Measurements from ENCODE around the gene LMAN2.

The LMAN2 gene

GRCh38 chr5:177293819-177294581 lies 57.5 kb downstream of the LMAN2 start:
- Histone ChIP-seq H3K9ac (ENCODE audit: low read length in 5 of 5) (no peak overlapping the region), H3K9me3 (ENCODE audit: control insufficient read depth in 5 of 5, low read length in 5 of 5) (no peaks in the 10 kb centered on the region), H3K27ac (ENCODE audit: low read depth, low read length) (no peak overlapping the region), H3K4me1 (ENCODE audit: control insufficient read depth in 5 of 5, insufficient read depth in 5 of 5, low read length in 5 of 5) (peaks cover 11 to 26% (median 24%) of the 10 kb centered on the region in 5 donors), H3K36me3 (ENCODE audit: control insufficient read depth in 5 of 5, insufficient read depth in 5 of 5, low read length in 5 of 5) (peaks cover 19 to 67% (median 60%) of the 10 kb centered on the region in 5 donors), H3K4me3 (ENCODE audit: low read depth in 1 of 5, low read length in 5 of 5) (no peak overlapping the region), H3K27me3 (ENCODE audit: control insufficient read depth in 5 of 5, insufficient read depth in 4 of 5, low read length in 5 of 5) (no peaks in the 10 kb centered on the region)

GRCh38 chr5:177291735-177292134 lies 59.7 kb downstream of the LMAN2 start:
- no peaks in the 10 kb centered on the region for H3K27me3 ChIP-seq (ENCODE audit: control insufficient read depth in 5 of 5, insufficient read depth in 4 of 5, low read length in 5 of 5)
- no peak overlapping the region for H3K4me3 ChIP-seq (ENCODE audit: low read depth in 1 of 5, low read length in 5 of 5)
- H3K27ac ChIP-seq (ENCODE audit: low read depth, low read length) = no peak overlapping the region
- no peaks in the 10 kb centered on the region for H3K9me3 ChIP-seq (ENCODE audit: control insufficient read depth in 5 of 5, low read length in 5 of 5)
- H3K9ac ChIP-seq (ENCODE audit: low read length in 5 of 5) = no peak overlapping the region
- peaks cover 29 to 85% (median 75%) of the 10 kb centered on the region in 5 donors for H3K36me3 ChIP-seq (ENCODE audit: control insufficient read depth in 5 of 5, insufficient read depth in 5 of 5, low read length in 5 of 5)
- peaks cover 0 to 17% (median 12%) of the 10 kb centered on the region in 5 donors for H3K4me1 ChIP-seq (ENCODE audit: control insufficient read depth in 5 of 5, insufficient read depth in 5 of 5, low read length in 5 of 5)

- H3K4me1 ChIP-seq (ENCODE audit: control insufficient read depth in 5 of 5, insufficient read depth in 5 of 5, low read length in 5 of 5) = peaks cover 0 to 9% (median 5%) of the 10 kb centered on the region in 5 donors
- H3K27ac ChIP-seq (ENCODE audit: low read depth, low read length) = no peak overlapping the region
- no peak overlapping the region for H3K9ac ChIP-seq (ENCODE audit: low read length in 5 of 5)
- no peaks in the 10 kb centered on the region for H3K27me3 ChIP-seq (ENCODE audit: control insufficient read depth in 5 of 5, insufficient read depth in 4 of 5, low read length in 5 of 5)
- no peak overlapping the region for H3K4me3 ChIP-seq (ENCODE audit: low read depth in 1 of 5, low read length in 5 of 5)
- H3K36me3 ChIP-seq (ENCODE audit: control insufficient read depth in 5 of 5, insufficient read depth in 5 of 5, low read length in 5 of 5) = peaks cover 29 to 84% (median 71%) of the 10 kb centered on the region in 5 donors
- no peaks in the 10 kb centered on the region for H3K9me3 ChIP-seq (ENCODE audit: control insufficient read depth in 5 of 5, low read length in 5 of 5)
These were observed 60.5 kb downstream of the LMAN2 start for GRCh38 chr5:177290816-177291596.

GRCh38 chr5:177288191-177288590 lies 63.3 kb downstream of the LMAN2 start:
- peaks cover 39 to 84% (median 62%) of the 10 kb centered on the region in 5 donors for H3K36me3 ChIP-seq (ENCODE audit: control insufficient read depth in 5 of 5, insufficient read depth in 5 of 5, low read length in 5 of 5)
- H3K4me3 ChIP-seq (ENCODE audit: low read depth in 1 of 5, low read length in 5 of 5) = no peak overlapping the region
- no peak overlapping the region for H3K27ac ChIP-seq (ENCODE audit: low read depth, low read length)
- H3K9ac ChIP-seq (ENCODE audit: low read length in 5 of 5) = no peak overlapping the region
- no peaks in the 10 kb centered on the region for H3K9me3 ChIP-seq (ENCODE audit: control insufficient read depth in 5 of 5, low read length in 5 of 5)
- no peaks in the 10 kb centered on the region for H3K27me3 ChIP-seq (ENCODE audit: control insufficient read depth in 5 of 5, insufficient read depth in 4 of 5, low read length in 5 of 5)
- H3K4me1 ChIP-seq (ENCODE audit: control insufficient read depth in 5 of 5, insufficient read depth in 5 of 5, low read length in 5 of 5) = no peaks in the 10 kb centered on the region

All from subcutaneous abdominal adipose tissue (tissue), 5 donors.